ENCODE data around the gene FECH. TPM values are rescaled to one million over a fixed set of nuclear protein-coding genes. Genes with fewer than 3 reads are reported as not detected.

Gene FECH
- total RNA-seq, 2 donors from 2014 or later = 34.4 to 39.6 TPM

DNA sequence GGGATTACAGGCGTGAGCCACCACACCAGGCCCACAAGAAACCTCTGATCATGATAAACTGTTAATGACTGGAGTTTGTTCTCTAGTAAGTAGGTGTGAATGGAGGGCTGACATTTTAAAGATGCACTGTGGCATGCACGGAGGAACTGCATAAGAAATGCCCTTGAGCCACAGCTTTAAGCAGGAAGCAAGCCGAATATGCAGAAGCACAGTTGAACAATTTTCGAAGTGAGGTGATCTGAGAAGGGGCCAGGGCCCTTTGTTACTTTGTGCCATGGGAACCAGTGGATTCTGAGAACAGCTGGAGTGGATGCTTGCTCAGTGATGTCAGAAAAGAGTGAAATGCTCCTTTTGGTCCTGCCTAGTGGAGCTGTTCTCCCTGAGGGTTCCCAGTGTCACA, 16.3 kb downstream of the FECH start:
- no peak for ATAC-seq (ENCODE audit: insufficient number of reproducible peaks, low FRiP score, low read depth)
- Histone ChIP-seq H3K9me3 (no peaks in the 10 kb centered on the region), H3K4me3 (no peak overlapping the region), H3K4me1 (ENCODE audit: control insufficient read depth in 1 of 2, low read depth in 2 of 2) (no peaks in the 10 kb centered on the region), H3K27me3 (replicated peaks; ENCODE audit: insufficient read depth) (no peaks in the 10 kb centered on the region), H3K36me3 (peaks cover 36% of the 10 kb centered on the region), H3K27ac (no peak overlapping the region)
- TF ChIP-seq, protein P1, sequence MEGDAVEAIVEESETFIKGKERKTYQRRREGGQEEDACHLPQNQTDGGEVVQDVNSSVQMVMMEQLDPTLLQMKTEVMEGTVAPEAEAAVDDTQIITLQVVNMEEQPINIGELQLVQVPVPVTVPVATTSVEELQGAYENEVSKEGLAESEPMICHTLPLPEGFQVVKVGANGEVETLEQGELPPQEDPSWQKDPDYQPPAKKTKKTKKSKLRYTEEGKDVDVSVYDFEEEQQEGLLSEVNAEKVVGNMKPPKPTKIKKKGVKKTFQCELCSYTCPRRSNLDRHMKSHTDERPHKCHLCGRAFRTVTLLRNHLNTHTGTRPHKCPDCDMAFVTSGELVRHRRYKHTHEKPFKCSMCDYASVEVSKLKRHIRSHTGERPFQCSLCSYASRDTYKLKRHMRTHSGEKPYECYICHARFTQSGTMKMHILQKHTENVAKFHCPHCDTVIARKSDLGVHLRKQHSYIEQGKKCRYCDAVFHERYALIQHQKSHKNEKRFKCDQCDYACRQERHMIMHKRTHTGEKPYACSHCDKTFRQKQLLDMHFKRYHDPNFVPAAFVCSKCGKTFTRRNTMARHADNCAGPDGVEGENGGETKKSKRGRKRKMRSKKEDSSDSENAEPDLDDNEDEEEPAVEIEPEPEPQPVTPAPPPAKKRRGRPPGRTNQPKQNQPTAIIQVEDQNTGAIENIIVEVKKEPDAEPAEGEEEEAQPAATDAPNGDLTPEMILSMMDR (IDR thresholded peaks at IDR 0.05) = no peak
- no peak for DNase-seq (ENCODE audit: low spot score)

DNA sequence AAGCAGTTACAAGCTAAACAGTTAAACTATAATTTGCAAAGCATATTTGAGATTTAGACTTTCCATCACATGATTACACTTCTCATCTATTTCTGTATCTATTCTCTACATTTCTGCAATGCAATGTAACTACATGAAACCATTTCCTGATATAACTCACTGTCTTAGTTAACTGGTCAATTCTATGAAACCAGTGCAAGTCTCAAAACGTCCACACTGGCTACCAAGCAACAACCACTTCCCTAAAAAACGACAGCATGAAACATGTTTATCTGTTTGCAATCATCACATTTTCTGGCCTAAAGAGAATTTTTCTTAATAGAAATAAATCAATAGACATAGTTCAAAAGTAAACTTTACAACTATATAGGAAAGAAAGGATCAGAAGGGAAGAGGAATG, 17.4 kb downstream of the FECH start:
- no peak for DNase-seq (ENCODE audit: low spot score)
- H3K36me3 ChIP-seq = peaks cover 36% of the 10 kb centered on the region
- TF ChIP-seq, protein P1 (IDR thresholded peaks at IDR 0.05) = no peak
- H3K4me1 ChIP-seq (ENCODE audit: control insufficient read depth in 1 of 2, low read depth in 2 of 2) = no peaks in the 10 kb centered on the region
- H3K27ac ChIP-seq = no peak overlapping the region
- H3K4me3 ChIP-seq = no peak overlapping the region
- no peaks in the 10 kb centered on the region for H3K27me3 ChIP-seq (replicated peaks; ENCODE audit: insufficient read depth)
- H3K9me3 ChIP-seq = no peaks in the 10 kb centered on the region
- no peak for ATAC-seq (ENCODE audit: insufficient number of reproducible peaks, low FRiP score, low read depth)

DNA sequence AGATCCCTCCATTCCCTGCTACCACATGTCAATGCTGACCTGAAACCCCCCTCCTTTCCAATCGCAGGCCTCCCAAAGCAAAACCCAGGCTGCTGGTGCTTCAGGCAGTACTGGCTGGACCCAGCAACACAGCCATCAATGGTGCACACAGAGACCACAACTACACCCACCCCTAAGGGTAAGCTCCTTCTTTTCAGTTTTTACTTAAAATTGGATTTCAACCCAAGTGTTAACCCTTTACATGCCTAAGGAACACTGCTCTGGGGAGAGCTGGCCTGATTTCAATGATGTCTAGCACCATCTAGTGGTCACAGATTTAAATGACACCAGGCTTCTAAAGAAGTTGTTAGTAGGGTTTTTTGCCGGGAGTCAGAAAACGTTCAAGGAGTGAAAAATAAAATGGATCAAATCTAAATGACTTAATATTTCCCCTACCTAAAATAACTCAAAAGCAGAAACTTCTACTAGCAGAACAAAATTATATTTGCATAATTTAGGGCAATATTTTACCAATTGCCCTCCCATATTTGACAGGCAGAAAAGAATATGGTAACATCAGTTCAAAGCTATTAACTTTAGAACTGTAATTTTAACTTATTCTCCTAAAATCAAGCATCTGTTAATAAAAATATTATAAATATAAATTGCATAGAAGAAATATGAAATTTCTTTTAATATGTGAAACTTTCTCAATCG, 24.6 kb downstream of the FECH start:
- no peak overlapping the region for H3K4me3 ChIP-seq
- no peaks in the 10 kb centered on the region for H3K4me1 ChIP-seq (ENCODE audit: control insufficient read depth in 1 of 2, low read depth in 2 of 2)
- DNase-seq (ENCODE audit: low spot score) (no peak), ATAC-seq (ENCODE audit: insufficient number of reproducible peaks, low FRiP score, low read depth) (no peak)
- no peaks in the 10 kb centered on the region for H3K9me3 ChIP-seq
- no peaks in the 10 kb centered on the region for H3K27me3 ChIP-seq (replicated peaks; ENCODE audit: insufficient read depth)
- TF ChIP-seq, protein P1 (IDR thresholded peaks at IDR 0.05) = peak; percentile 84
- peaks cover 14% of the 10 kb centered on the region for H3K36me3 ChIP-seq
- no peak overlapping the region for H3K27ac ChIP-seq

DNA sequence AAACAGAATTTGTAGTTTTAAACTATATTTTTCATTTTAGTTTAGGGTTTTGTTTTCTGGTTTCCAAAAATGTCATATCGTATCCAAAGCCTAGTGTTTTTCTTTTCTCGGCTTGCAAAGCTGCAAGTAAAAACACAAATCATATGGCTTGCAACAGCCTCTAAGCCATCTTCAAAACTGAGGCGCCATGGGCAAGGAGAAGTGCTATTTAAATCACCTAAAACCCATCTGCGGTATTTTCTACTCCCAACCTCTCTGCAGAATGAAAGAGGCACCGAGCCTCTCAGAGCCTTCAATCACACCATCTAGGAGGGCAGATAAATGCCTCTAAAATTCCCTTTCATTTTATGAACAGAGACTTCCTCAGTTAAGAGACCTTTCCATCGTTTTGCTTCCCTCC, 25.2 kb downstream of the FECH start:
- Histone ChIP-seq H3K4me1 (ENCODE audit: control insufficient read depth in 1 of 2, low read depth in 2 of 2) (no peaks in the 10 kb centered on the region), H3K9me3 (no peaks in the 10 kb centered on the region), H3K27ac (no peak overlapping the region), H3K27me3 (replicated peaks; ENCODE audit: insufficient read depth) (no peaks in the 10 kb centered on the region), H3K36me3 (peaks cover 13% of the 10 kb centered on the region), H3K4me3 (no peak overlapping the region)
- TF ChIP-seq, protein P1 (IDR thresholded peaks at IDR 0.05) = no peak
- ATAC-seq (ENCODE audit: insufficient number of reproducible peaks, low FRiP score, low read depth) (no peak), DNase-seq (ENCODE audit: low spot score) (no peak)

DNA sequence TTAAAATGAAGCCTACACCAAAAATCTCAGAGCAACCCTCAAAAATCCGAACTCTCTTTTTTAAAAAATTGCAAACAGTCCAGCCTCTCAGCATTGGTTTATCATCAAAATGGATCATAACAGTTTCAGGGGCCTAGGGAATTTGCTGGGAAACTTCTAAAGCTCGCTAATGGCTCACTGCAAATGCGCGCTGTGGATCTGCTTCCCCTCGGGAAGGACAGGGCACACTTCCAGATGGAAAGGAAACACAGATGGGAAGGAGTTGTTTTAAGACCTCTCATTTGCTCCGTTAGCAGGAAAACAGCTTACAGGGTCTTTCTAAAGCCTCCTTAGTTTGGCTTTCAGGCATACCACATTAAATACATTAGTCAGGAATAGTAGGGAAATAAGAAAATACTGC, 27.2 kb downstream of the FECH start:
- no peaks in the 10 kb centered on the region for H3K9me3 ChIP-seq
- TF ChIP-seq, protein P1 (IDR thresholded peaks at IDR 0.05) = no peak
- peaks cover 13% of the 10 kb centered on the region for H3K36me3 ChIP-seq
- ATAC-seq (ENCODE audit: insufficient number of reproducible peaks, low FRiP score, low read depth) (no peak), DNase-seq (ENCODE audit: low spot score) (no peak)
- no peak overlapping the region for H3K27ac ChIP-seq
- H3K4me1 ChIP-seq (ENCODE audit: control insufficient read depth in 1 of 2, low read depth in 2 of 2) = no peaks in the 10 kb centered on the region
- no peaks in the 10 kb centered on the region for H3K27me3 ChIP-seq (replicated peaks; ENCODE audit: insufficient read depth)
- no peak overlapping the region for H3K4me3 ChIP-seq
